Suppressor macrophage treated with lipopolysaccharide for 1 hour (primary cell): Measurements from ENCODE around the gene CELA1.

Experiments used
- DNase-seq, 3 donors: peaks; one replicate each; pipeline ENCODE4 v3.0.0-alpha.2; 2020 to 2022

The CELA1 gene

GRCh38 chr12:51374361-51374760 lies 27.9 kb upstream of the CELA1 start:
- DNase-seq = peak in 1 of 3 donors; percentile 30

- peak; percentile 63 to 71 (median 66) for DNase-seq
These were observed 26.7 kb upstream of the CELA1 start for GRCh38 chr12:51373187-51373586.

GRCh38 chr12:51372021-51372420 lies 25.5 kb upstream of the CELA1 start:
- no peak for DNase-seq

- DNase-seq = peak; percentile 68 to 81 (median 69)
These were observed 24.9 kb upstream of the CELA1 start for GRCh38 chr12:51371295-51371953.

- no peak for DNase-seq
These were observed 24.2 kb upstream of the CELA1 start for GRCh38 chr12:51370667-51371066.

GRCh38 chr12:51369581-51369980 lies 23.1 kb upstream of the CELA1 start:
- no peak for DNase-seq

GRCh38 chr12:51368640-51369517 lies 22.4 kb upstream of the CELA1 start:
- peak; percentile 93 to 95 (median 95) for DNase-seq

GRCh38 chr12:51365276-51365675 lies 18.8 kb upstream of the CELA1 start:
- DNase-seq = no peak

- no peak for DNase-seq
These were observed 17.5 kb upstream of the CELA1 start for GRCh38 chr12:51364001-51364400.

GRCh38 chr12:51362747-51363342 lies 16.4 kb upstream of the CELA1 start:
- no peak for DNase-seq

GRCh38 chr12:51362307-51362706 lies 15.8 kb upstream of the CELA1 start:
- DNase-seq = no peak

GRCh38 chr12:51361161-51362016 lies 14.9 kb upstream of the CELA1 start:
- DNase-seq = no peak

- no peak for DNase-seq
These were observed 13.8 kb upstream of the CELA1 start for GRCh38 chr12:51360315-51360714.

GRCh38 chr12:51359851-51360250 lies 13.4 kb upstream of the CELA1 start:
- DNase-seq = no peak

GRCh38 chr12:51358496-51358895 lies 12.0 kb upstream of the CELA1 start:
- no peak for DNase-seq

GRCh38 chr12:51357374-51358047 lies 11.0 kb upstream of the CELA1 start:
- DNase-seq = peak; percentile 62 to 70 (median 69)

GRCh38 chr12:51351913-51352532 lies 5.5 kb upstream of the CELA1 start:
- peak; percentile 55 to 66 (median 58) for DNase-seq

GRCh38 chr12:51349026-51349425 lies 2.5 kb upstream of the CELA1 start:
- no peak for DNase-seq

GRCh38 chr12:51348116-51348515 lies 1.6 kb upstream of the CELA1 start:
- DNase-seq = no peak

GRCh38 chr12:51345681-51346080 lies 798 bp downstream of the CELA1 start:
- no peak for DNase-seq

- no peak for DNase-seq
These were observed 3.3 kb downstream of the CELA1 start for GRCh38 chr12:51343201-51343600.

GRCh38 chr12:51342416-51342815 lies 4.1 kb downstream of the CELA1 start:
- no peak for DNase-seq
